ENCODE data around the gene PADI1.

The PADI1 gene

GRCh38 chr1:17213148-17213781, 8.3 kb downstream of the PADI1 start:
- Mint-ChIP-seq H3K27me3 (peaks cover 83% of the 10 kb centered on the region), H3K4me1 (peaks cover 72% of the 10 kb centered on the region), H3K4me3 (peak overlapping the region; percentile 63 to 67), H3K9me3 (no peaks in the 10 kb centered on the region), H3K27ac (no peak overlapping the region)
- ATAC-seq = no peak
- DNase-seq = no peak

- Mint-ChIP-seq H3K4me3 (no peak overlapping the region), H3K27ac (no peak overlapping the region), H3K27me3 (peaks cover 80% of the 10 kb centered on the region), H3K9me3 (no peaks in the 10 kb centered on the region), H3K4me1 (peaks cover 67% of the 10 kb centered on the region)
- ATAC-seq (no peak), DNase-seq (no peak)
Measured at GRCh38 chr1:17213782-17214148, 8.8 kb downstream of the PADI1 start.

GRCh38 chr1:17214876-17215544, 10.1 kb downstream of the PADI1 start:
- Mint-ChIP-seq H3K27ac (no peak overlapping the region), H3K9me3 (no peaks in the 10 kb centered on the region), H3K4me3 (no peak overlapping the region), H3K4me1 (peaks cover 61% of the 10 kb centered on the region), H3K27me3 (peaks cover 67% of the 10 kb centered on the region)
- no peak for DNase-seq
- ATAC-seq = no peak

- H3K27me3 Mint-ChIP-seq = peaks cover 62% of the 10 kb centered on the region
- no peak overlapping the region for H3K4me3 Mint-ChIP-seq
- no peak for DNase-seq
- H3K9me3 Mint-ChIP-seq = no peaks in the 10 kb centered on the region
- H3K27ac Mint-ChIP-seq = no peak overlapping the region
- ATAC-seq = no peak
- H3K4me1 Mint-ChIP-seq = peaks cover 58% of the 10 kb centered on the region
Measured at GRCh38 chr1:17215545-17215890, 10.6 kb downstream of the PADI1 start.

- peak overlapping the region in 1 of 2 donors; percentile 10 for H3K27ac Mint-ChIP-seq
- peaks cover 52% of the 10 kb centered on the region for H3K4me1 Mint-ChIP-seq
- H3K27me3 Mint-ChIP-seq = peaks cover 57% of the 10 kb centered on the region
- H3K4me3 Mint-ChIP-seq = no peak overlapping the region
- DNase-seq (no peak), ATAC-seq (no peak)
- H3K9me3 Mint-ChIP-seq = no peaks in the 10 kb centered on the region
Measured at GRCh38 chr1:17216078-17216477, 11.2 kb downstream of the PADI1 start.

GRCh38 chr1:17217607-17218006, 12.7 kb downstream of the PADI1 start:
- Mint-ChIP-seq H3K27ac (no peak overlapping the region), H3K4me1 (peaks cover 37% of the 10 kb centered on the region), H3K9me3 (no peaks in the 10 kb centered on the region), H3K27me3 (peaks cover 45% of the 10 kb centered on the region), H3K4me3 (no peak overlapping the region)
- DNase-seq (no peak), ATAC-seq (no peak)

GRCh38 chr1:17218939-17219338, 14.0 kb downstream of the PADI1 start:
- no peak overlapping the region for H3K4me3 Mint-ChIP-seq
- H3K4me1 Mint-ChIP-seq = peaks cover 24% of the 10 kb centered on the region
- no peak overlapping the region for H3K27ac Mint-ChIP-seq
- no peak for DNase-seq
- ATAC-seq = no peak
- no peaks in the 10 kb centered on the region for H3K9me3 Mint-ChIP-seq
- H3K27me3 Mint-ChIP-seq = peaks cover 36% of the 10 kb centered on the region

- H3K27me3 Mint-ChIP-seq = peaks cover 22% of the 10 kb centered on the region
- DNase-seq = no peak
- H3K27ac Mint-ChIP-seq = no peak overlapping the region
- no peak overlapping the region for H3K4me3 Mint-ChIP-seq
- peaks cover 11% of the 10 kb centered on the region for H3K4me1 Mint-ChIP-seq
- no peak for ATAC-seq
- H3K9me3 Mint-ChIP-seq = no peaks in the 10 kb centered on the region
Measured at GRCh38 chr1:17220287-17220686, 15.4 kb downstream of the PADI1 start.

- Mint-ChIP-seq H3K4me1 (no peaks in the 10 kb centered on the region), H3K4me3 (no peak overlapping the region), H3K9me3 (no peaks in the 10 kb centered on the region), H3K27me3 (peaks cover 8% of the 10 kb centered on the region), H3K27ac (peak overlapping the region in 1 of 2 donors; percentile 6)
- no peak for DNase-seq
- no peak for ATAC-seq
Measured at GRCh38 chr1:17222557-17222956, 17.6 kb downstream of the PADI1 start.

GRCh38 chr1:17224434-17224833, 19.5 kb downstream of the PADI1 start:
- H3K4me1 Mint-ChIP-seq = no peaks in the 10 kb centered on the region
- no peak for ATAC-seq

GRCh38 chr1:17225140-17225539, 20.2 kb downstream of the PADI1 start:
- H3K27ac Mint-ChIP-seq = no peak overlapping the region
- no peak for ATAC-seq

More at GRCh38 chr1:17224434-17224833, 19.5 kb downstream of the PADI1 start:
- peaks cover 8% of the 10 kb centered on the region for H3K27me3 Mint-ChIP-seq
- no peak overlapping the region for H3K4me3 Mint-ChIP-seq
- H3K27ac Mint-ChIP-seq = no peak overlapping the region
- no peak for DNase-seq
- H3K9me3 Mint-ChIP-seq = no peaks in the 10 kb centered on the region

GRCh38 chr1:17227358-17227915, 22.5 kb downstream of the PADI1 start:
- ATAC-seq (no peak), DNase-seq (no peak)
- H3K27ac Mint-ChIP-seq = no peak overlapping the region
- H3K9me3 Mint-ChIP-seq = no peaks in the 10 kb centered on the region
- H3K4me1 Mint-ChIP-seq = no peaks in the 10 kb centered on the region
- no peak overlapping the region for H3K4me3 Mint-ChIP-seq
- H3K27me3 Mint-ChIP-seq = peaks cover 12% of the 10 kb centered on the region

More at GRCh38 chr1:17225140-17225539, 20.2 kb downstream of the PADI1 start:
- Mint-ChIP-seq H3K4me1 (no peaks in the 10 kb centered on the region), H3K27me3 (peaks cover 8% of the 10 kb centered on the region), H3K9me3 (no peaks in the 10 kb centered on the region), H3K4me3 (no peak overlapping the region)
- DNase-seq = no peak

GRCh38 chr1:17228619-17229018, 23.7 kb downstream of the PADI1 start:
- DNase-seq (no peak), ATAC-seq (no peak)
- peaks cover 2% of the 10 kb centered on the region for H3K4me1 Mint-ChIP-seq
- no peak overlapping the region for H3K4me3 Mint-ChIP-seq
- H3K9me3 Mint-ChIP-seq = no peaks in the 10 kb centered on the region
- H3K27ac Mint-ChIP-seq = no peak overlapping the region
- peaks cover 18% of the 10 kb centered on the region for H3K27me3 Mint-ChIP-seq

- no peak overlapping the region for H3K27ac Mint-ChIP-seq
- peaks cover 22% of the 10 kb centered on the region for H3K27me3 Mint-ChIP-seq
- ATAC-seq (no peak), DNase-seq (no peak)
- H3K9me3 Mint-ChIP-seq = no peaks in the 10 kb centered on the region
- peaks cover 4% of the 10 kb centered on the region for H3K4me1 Mint-ChIP-seq
- H3K4me3 Mint-ChIP-seq = no peak overlapping the region
Measured at GRCh38 chr1:17229379-17229778, 24.5 kb downstream of the PADI1 start.

GRCh38 chr1:17230106-17230505, 25.2 kb downstream of the PADI1 start:
- H3K9me3 Mint-ChIP-seq = no peaks in the 10 kb centered on the region
- DNase-seq (no peak), ATAC-seq (no peak)
- peaks cover 29% of the 10 kb centered on the region for H3K27me3 Mint-ChIP-seq
- H3K4me3 Mint-ChIP-seq = no peak overlapping the region
- H3K27ac Mint-ChIP-seq = peak overlapping the region in 1 of 2 donors; percentile 27
- peaks cover 4% of the 10 kb centered on the region for H3K4me1 Mint-ChIP-seq

- no peak for ATAC-seq
- no peak overlapping the region for H3K4me3 Mint-ChIP-seq
Measured at GRCh38 chr1:17230671-17231310, 25.9 kb downstream of the PADI1 start.

More at GRCh38 chr1:17230671-17231310, 25.9 kb downstream of the PADI1 start:
- DNase-seq = no peak
- Mint-ChIP-seq H3K9me3 (no peaks in the 10 kb centered on the region), H3K27me3 (peaks cover 35% of the 10 kb centered on the region), H3K27ac (peak overlapping the region in 1 of 2 donors; percentile 20), H3K4me1 (peaks cover 4% of the 10 kb centered on the region)

All from stimulated activated naive CD8-positive, alpha-beta T cell treated with anti-CD3 and anti-CD28 coated beads, Interleukin-15, amount 100 ng/mL, for 72 hours (primary cell).